A549 (cell line): ENCODE results near the gene KCNQ2. TPM values are rescaled to one million over a fixed set of nuclear protein-coding genes. Genes with fewer than 3 reads are reported as not detected.

ENCODE experiments used
- ATAC-seq, 2 experiments: fragments of 200-7000 bp in 1 of 2; fragments of >200 bp in 1 of 2; cut with Nextera tagmentation in 1 of 2; cut with Tn5 transposase in 1 of 2; 3 replicates each; pipeline versions ENCODE4 v1.8.0 to v1.9.1; 2018 to 2020; ENCODE audit warnings: mild to moderate bottlenecking in 1 of 2, moderate library complexity in 1 of 2
- CTCF ChIA-PET: fragments of 300-600 bp; sonication (Branson Sonifier 250); formaldehyde crosslinking; extraction: SDS; loops from one replicate; lab custom pipeline; 2021; ENCODE audit warnings: antibody characterized with exemption, inconsistent platforms; lab: Yijun Ruan, JAX
- POLR2A ChIA-PET: fragments of 350-600 bp; formaldehyde crosslinking; extraction: SDS; loops from one replicate; lab custom pipeline; 2021; ENCODE audit warnings: antibody characterized with exemption, inconsistent platforms; lab: Yijun Ruan, JAX
- DNase-seq, 2 experiments: peaks; one replicate each; pipeline versions ENCODE4 v3.0.0 to v3.0.0-alpha.2; 2011 to 2016; ENCODE audit warnings: low read depth in 1 of 2, low spot score in 1 of 2
- FAIRE-seq: peaks from 2 replicates; lab custom pipeline; 2011; peaks lifted over from hg19 to GRCh38; lab: Jason Lieb, UNC
- H3K27ac ChIP-seq, 2 experiments: fragments of >200 bp; sonication (Bioruptor Twin); formaldehyde crosslinking; 3 replicates each; pipeline ENCODE4 v1.5.1; 2016 to 2017
- H3K4me1 ChIP-seq: fragments of >200 bp; sonication (Bioruptor Twin); formaldehyde crosslinking; 3 replicates; pipeline ENCODE4 v1.6.1; 2016
- H3K4me2 ChIP-seq: fragments of >200 bp; sonication (Bioruptor Twin); formaldehyde crosslinking; 3 replicates; pipeline ENCODE4 v1.6.1; 2016
- H3K4me3 ChIP-seq: fragments of >200 bp; sonication (Bioruptor Twin); formaldehyde crosslinking; 3 replicates; pipeline ENCODE4 v1.5.1; 2016
- H3K9me3 ChIP-seq: fragments of >200 bp; sonication (Bioruptor Twin); formaldehyde crosslinking; 3 replicates; pipeline ENCODE4 v1.6.1; 2016
- BHLHE40 ChIP-seq: IDR thresholded peaks from 2 replicates; pipeline ENCODE4 v1.6.1; 2012; ENCODE audit warnings: low read depth, low read length, inconsistent platforms
- CBX8 ChIP-seq: fragments of 200-600 bp; sonication (generic); IDR thresholded peaks from 2 replicates; pipeline ENCODE4 v1.6.1; 2016
- CHD4 ChIP-seq: fragments of 200-600 bp; sonication (generic); IDR thresholded peaks from 2 replicates; pipeline ENCODE4 v1.6.1; 2016; ENCODE audit warnings: antibody characterized with exemption, mild to moderate bottlenecking, borderline replicate concordance
- EP300 ChIP-seq, 2 experiments: fragments of >200 bp; sonication (Bioruptor Twin); formaldehyde crosslinking; IDR thresholded peaks; 2 replicates in 1 of 2; 3 replicates in 1 of 2; pipeline ENCODE4 v1.6.1; 2016 to 2017
- ESRRA ChIP-seq: fragments of 150-350 bp; IDR thresholded peaks from 2 replicates; pipeline ENCODE4 v1.6.1; 2014; ENCODE audit warnings: mild to moderate bottlenecking, low read length, borderline replicate concordance
- FOXS1 ChIP-seq: fragments of 250-450 bp; sonication (Bioruptor Pico); IDR thresholded peaks from 2 replicates; pipeline ENCODE4 v1.5.0; 2020; ENCODE audit warnings: mild to moderate bottlenecking, moderate library complexity
- KDM5A ChIP-seq: fragments of 200-600 bp; sonication (generic); IDR thresholded peaks from 2 replicates; pipeline ENCODE4 v1.6.1; 2016; ENCODE audit warnings: antibody characterized with exemption, mild to moderate bottlenecking
- MAFK ChIP-seq: fragments of 450-650 bp; IDR thresholded peaks from 2 replicates; pipeline ENCODE4 v1.6.1; 2014; ENCODE audit not compliant: partially characterized antibody
- NR3C1 ChIP-seq: fragments of >200 bp; sonication (Bioruptor Twin); formaldehyde crosslinking; IDR thresholded peaks from 3 replicates; pipeline ENCODE4 v1.6.1; 2017
- PHF8 ChIP-seq: fragments of 200-600 bp; sonication (generic); IDR thresholded peaks from 2 replicates; pipeline ENCODE4 v1.6.1; 2016; ENCODE audit warnings: low read depth, mild to moderate bottlenecking, antibody characterized with exemption, moderate library complexity, borderline replicate concordance
- POLR2A ChIP-seq: IDR thresholded peaks from 2 replicates; pipeline ENCODE4 v1.6.1; 2012; ENCODE audit warnings: mild to moderate bottlenecking, low read length
- RNF2 ChIP-seq: fragments of 200-600 bp; sonication (generic); IDR thresholded peaks from 2 replicates; pipeline ENCODE4 v1.6.1; 2016; ENCODE audit warnings: low read depth, mild to moderate bottlenecking, antibody characterized with exemption, moderate library complexity, borderline replicate concordance
- SMC3 ChIP-seq: fragments of >200 bp; sonication (Bioruptor Twin); formaldehyde crosslinking; IDR thresholded peaks from 3 replicates; pipeline ENCODE4 v1.6.1; 2018; ENCODE audit warnings: inconsistent platforms
- SREBF2 ChIP-seq: fragments of 450-650 bp; IDR thresholded peaks from 2 replicates; pipeline ENCODE4 v1.6.1; 2014; ENCODE audit warnings: mild to moderate bottlenecking, moderate library complexity
- TFCP2L1 ChIP-seq: fragments of 250-450 bp; sonication (Bioruptor Pico); IDR thresholded peaks from 2 replicates; pipeline ENCODE4 v1.5.0; 2021; ENCODE audit warnings: mild to moderate bottlenecking
- WGBS: methylation state at CpG from one replicate; pipeline ENCODE4 v1.1.6; 2017; ENCODE audit errors: missing lambda C conversion rate; 5-methylcytosine and 5-hydroxymethylcytosine counted together
- polyA plus RNA-seq, 4 experiments: library from polyadenylated mRNA; depleted of rRNA in 3 of 4; stranded (reverse); fragments of >200 nt; fragmentation: RNase III in 1 of 4; extraction: RNeasy Plus Mini Kit Qiagen cat#74134 plus additional on column Dnase treatment in 1 of 4; gene quantifications; 2 replicates in 3 of 4; 3 replicates in 1 of 4; pipeline ENCODE4 v1.2.3, GENCODE V29; 2011 to 2017
- TF ChIP-seq, protein P1 (sequence below): fragments of 200-600 bp; sonication (generic); IDR thresholded peaks from 2 replicates; pipeline ENCODE4 v1.6.1; 2016; ENCODE audit warnings: antibody characterized with exemption, mild to moderate bottlenecking, moderate library complexity
- TF ChIP-seq, protein P2 (sequence below): fragments of 250-450 bp; sonication (Bioruptor Pico); IDR thresholded peaks from 2 replicates; pipeline ENCODE4 v1.5.0; 2021; ENCODE audit warnings: mild to moderate bottlenecking, moderate library complexity, borderline replicate concordance
- TF ChIP-seq, protein P3 (sequence below): fragments of >200 bp; sonication (Bioruptor Twin); formaldehyde crosslinking; IDR thresholded peaks from 3 replicates; pipeline ENCODE4 v1.6.1; 2016
- TF ChIP-seq, protein P4 (sequence below): fragments of 450-650 bp; IDR thresholded peaks from 2 replicates; pipeline ENCODE4 v1.6.1; 2014; ENCODE audit warnings: antibody characterized with exemption

Gene KCNQ2
- polyA plus RNA-seq, 2 of the 4 experiments (the other 2 are of a cell fraction): 0.14 to 0.36 TPM

DNA sequence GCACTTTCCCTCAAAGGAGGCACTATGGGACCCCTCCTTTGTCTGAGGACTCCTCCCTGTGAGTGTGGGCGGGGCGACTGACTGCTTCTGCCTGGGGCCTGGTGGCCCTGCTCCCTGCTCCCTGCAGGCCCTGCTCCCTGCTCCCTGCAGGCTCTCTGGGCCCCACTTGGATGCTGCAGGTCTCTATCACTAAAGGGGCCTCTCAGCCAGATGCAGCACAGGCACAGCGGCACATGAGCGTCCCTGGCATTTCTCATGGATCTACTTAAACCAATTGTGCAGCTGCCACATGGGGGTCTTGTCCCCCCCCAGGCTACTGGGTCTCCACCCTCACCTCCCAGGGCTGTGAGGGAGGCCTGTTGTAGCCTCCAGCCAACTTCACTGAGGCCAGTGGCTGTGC is 18.6 kb upstream of the KCNQ2 start (continued):
- TF ChIP-seq, protein P1, sequence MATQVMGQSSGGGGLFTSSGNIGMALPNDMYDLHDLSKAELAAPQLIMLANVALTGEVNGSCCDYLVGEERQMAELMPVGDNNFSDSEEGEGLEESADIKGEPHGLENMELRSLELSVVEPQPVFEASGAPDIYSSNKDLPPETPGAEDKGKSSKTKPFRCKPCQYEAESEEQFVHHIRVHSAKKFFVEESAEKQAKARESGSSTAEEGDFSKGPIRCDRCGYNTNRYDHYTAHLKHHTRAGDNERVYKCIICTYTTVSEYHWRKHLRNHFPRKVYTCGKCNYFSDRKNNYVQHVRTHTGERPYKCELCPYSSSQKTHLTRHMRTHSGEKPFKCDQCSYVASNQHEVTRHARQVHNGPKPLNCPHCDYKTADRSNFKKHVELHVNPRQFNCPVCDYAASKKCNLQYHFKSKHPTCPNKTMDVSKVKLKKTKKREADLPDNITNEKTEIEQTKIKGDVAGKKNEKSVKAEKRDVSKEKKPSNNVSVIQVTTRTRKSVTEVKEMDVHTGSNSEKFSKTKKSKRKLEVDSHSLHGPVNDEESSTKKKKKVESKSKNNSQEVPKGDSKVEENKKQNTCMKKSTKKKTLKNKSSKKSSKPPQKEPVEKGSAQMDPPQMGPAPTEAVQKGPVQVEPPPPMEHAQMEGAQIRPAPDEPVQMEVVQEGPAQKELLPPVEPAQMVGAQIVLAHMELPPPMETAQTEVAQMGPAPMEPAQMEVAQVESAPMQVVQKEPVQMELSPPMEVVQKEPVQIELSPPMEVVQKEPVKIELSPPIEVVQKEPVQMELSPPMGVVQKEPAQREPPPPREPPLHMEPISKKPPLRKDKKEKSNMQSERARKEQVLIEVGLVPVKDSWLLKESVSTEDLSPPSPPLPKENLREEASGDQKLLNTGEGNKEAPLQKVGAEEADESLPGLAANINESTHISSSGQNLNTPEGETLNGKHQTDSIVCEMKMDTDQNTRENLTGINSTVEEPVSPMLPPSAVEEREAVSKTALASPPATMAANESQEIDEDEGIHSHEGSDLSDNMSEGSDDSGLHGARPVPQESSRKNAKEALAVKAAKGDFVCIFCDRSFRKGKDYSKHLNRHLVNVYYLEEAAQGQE: no peak
- no peak for TF ChIP-seq CBX8
- TF ChIP-seq, protein P2, sequence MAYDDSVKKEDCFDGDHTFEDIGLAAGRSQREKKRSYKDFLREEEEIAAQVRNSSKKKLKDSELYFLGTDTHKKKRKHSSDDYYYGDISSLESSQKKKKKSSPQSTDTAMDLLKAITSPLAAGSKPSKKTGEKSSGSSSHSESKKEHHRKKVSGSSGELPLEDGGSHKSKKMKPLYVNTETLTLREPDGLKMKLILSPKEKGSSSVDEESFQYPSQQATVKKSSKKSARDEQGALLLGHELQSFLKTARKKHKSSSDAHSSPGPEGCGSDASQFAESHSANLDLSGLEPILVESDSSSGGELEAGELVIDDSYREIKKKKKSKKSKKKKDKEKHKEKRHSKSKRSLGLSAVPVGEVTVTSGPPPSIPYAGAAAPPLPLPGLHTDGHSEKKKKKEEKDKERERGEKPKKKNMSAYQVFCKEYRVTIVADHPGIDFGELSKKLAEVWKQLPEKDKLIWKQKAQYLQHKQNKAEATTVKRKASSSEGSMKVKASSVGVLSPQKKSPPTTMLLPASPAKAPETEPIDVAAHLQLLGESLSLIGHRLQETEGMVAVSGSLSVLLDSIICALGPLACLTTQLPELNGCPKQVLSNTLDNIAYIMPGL: no peak
- no peak for TF ChIP-seq TFCP2L1 (CRISPR knock-in tag)
- no peak for TF ChIP-seq KDM5A
- no peak for TF ChIP-seq ESRRA

DNA sequence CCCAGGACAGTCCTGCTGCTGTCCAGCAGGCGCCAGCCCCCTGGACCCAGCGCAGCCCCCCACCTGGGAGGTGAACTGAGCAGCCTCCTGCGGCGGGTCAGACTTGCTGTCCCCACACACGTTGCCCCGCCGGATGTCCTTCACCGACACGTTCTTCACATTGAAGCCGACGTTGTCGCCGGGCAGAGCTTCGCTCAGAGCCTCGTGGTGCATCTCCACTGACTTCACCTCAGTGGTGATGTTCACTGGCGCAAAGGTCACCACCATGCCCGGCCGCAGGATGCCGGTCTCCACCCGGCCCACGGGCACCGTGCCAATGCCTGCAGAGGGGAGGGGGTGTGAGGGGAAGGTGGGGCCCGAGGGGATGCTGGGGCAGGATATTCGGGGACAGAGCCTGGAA is 18.0 kb upstream of the KCNQ2 start:
- FAIRE-seq: no peak
- DNase-seq: no peak
- Histone ChIP-seq H3K9me3 (no peaks in the 10 kb centered on the region), H3K27ac (no peak overlapping the region), H3K4me1 (no peaks in the 10 kb centered on the region), H3K4me3 (no peak overlapping the region), H3K4me2 (no peak overlapping the region)
- no peak for ATAC-seq
- ChIA-PET POLR2A (no interaction called here), CTCF (interaction anchor here (0.7 kb wide), 1 partner anchor 435 kb away, joined by 3 read pairs; no protein-coding TSS in a partner anchor)
- TF ChIP-seq MAFK: no peak
- no peak for TF ChIP-seq BHLHE40
- TF ChIP-seq SREBF2: no peak
- TF ChIP-seq EP300 (IDR thresholded peaks at IDR 0.05): no peak
- TF ChIP-seq KDM5A: no peak
- 96% methylated on average over 3 of the region's 24 CpGs for WGBS

DNA sequence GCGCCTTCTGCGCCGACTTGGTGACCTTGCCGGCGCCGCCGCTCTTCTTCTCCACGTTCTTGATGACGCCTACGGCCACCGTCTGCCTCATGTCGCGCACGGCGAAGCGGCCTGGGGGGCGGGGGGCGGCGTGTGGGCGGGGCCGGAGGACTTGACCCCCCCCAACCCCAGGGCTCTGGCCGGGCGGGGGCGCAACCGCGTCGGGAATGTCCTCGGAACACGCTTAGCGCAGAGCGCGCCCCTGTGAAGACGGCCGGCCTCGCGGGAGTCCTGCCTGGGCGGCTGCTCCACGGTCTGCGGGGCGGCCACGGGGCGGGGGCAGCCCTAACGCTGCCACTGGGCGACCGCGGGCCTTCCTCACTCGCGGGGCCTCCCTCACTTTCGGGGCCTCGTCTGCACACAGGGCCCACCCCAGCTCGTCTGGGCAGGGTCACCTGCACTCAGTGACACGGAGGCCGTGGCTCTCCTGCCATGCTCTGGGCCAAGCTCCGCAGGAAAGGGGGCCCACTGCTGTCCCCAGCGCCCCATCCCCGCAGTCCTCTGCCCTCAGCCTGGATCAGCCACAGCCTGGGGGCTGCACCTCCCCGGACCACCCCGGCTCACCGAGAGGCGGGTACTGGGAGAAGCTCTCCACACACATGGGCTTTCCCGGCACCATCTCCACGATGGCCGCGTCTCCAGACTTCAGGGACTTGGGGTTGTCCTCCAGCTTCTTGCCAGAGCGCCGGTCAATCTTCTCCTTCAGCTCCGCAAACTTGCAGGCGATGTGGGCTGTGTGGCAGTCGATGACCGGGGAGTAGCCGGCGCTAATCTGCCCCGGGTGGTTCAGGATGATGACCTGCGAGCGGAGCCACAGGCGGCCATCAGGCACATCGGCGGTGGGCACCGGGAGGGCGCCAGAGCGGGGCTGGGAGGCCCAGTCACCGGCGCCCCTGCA is 16.1 kb upstream of the KCNQ2 start:
- Histone ChIP-seq H3K27ac (no peak overlapping the region), H3K4me3 (no peak overlapping the region), H3K4me1 (peaks cover 3% of the 10 kb centered on the region; the same call in 1 of the 3 replicates), H3K9me3 (no peaks in the 10 kb centered on the region), H3K4me2 (no peak overlapping the region)
- POLR2A ChIA-PET: no interaction called here
- CTCF ChIA-PET: interaction anchor here (1.3 kb wide), 1 partner anchor 50 kb away, joined by 4 read pairs; no protein-coding TSS in a partner anchor
- TF ChIP-seq CHD4: no peak
- no peak for TF ChIP-seq EP300 (IDR thresholded peaks at IDR 0.05)
- TF ChIP-seq SMC3: no peak
- no peak for TF ChIP-seq PHF8
- TF ChIP-seq NR3C1: no peak
- no peak for TF ChIP-seq POLR2A
- no peak for TF ChIP-seq FOXS1 (CRISPR knock-in tag)
- TF ChIP-seq, protein P3, sequence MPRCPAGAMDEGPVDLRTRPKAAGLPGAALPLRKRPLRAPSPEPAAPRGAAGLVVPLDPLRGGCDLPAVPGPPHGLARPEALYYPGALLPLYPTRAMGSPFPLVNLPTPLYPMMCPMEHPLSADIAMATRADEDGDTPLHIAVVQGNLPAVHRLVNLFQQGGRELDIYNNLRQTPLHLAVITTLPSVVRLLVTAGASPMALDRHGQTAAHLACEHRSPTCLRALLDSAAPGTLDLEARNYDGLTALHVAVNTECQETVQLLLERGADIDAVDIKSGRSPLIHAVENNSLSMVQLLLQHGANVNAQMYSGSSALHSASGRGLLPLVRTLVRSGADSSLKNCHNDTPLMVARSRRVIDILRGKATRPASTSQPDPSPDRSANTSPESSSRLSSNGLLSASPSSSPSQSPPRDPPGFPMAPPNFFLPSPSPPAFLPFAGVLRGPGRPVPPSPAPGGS: no peak
- TF ChIP-seq RNF2: no peak
- TF ChIP-seq, protein P4, sequence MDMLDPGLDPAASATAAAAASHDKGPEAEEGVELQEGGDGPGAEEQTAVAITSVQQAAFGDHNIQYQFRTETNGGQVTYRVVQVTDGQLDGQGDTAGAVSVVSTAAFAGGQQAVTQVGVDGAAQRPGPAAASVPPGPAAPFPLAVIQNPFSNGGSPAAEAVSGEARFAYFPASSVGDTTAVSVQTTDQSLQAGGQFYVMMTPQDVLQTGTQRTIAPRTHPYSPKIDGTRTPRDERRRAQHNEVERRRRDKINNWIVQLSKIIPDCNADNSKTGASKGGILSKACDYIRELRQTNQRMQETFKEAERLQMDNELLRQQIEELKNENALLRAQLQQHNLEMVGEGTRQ: no peak
- no peak for TF ChIP-seq MAFK
- no peak for ATAC-seq
- no peak for DNase-seq
- 88% methylated on average over 52 of the region's 83 CpGs for WGBS
- FAIRE-seq: no peak
